HG02885 (cell line): Measurements from ENCODE around the gene F12.

Experiments used
- ATAC-seq: cut with Tn5 transposase; IDR thresholded peaks from one replicate; pipeline ENCODE4 v1.9.1; 2021; ENCODE audit warnings: mild to moderate bottlenecking; ENCODE audit not compliant: unreplicated experiment, poor library complexity

Gene F12

DNA sequence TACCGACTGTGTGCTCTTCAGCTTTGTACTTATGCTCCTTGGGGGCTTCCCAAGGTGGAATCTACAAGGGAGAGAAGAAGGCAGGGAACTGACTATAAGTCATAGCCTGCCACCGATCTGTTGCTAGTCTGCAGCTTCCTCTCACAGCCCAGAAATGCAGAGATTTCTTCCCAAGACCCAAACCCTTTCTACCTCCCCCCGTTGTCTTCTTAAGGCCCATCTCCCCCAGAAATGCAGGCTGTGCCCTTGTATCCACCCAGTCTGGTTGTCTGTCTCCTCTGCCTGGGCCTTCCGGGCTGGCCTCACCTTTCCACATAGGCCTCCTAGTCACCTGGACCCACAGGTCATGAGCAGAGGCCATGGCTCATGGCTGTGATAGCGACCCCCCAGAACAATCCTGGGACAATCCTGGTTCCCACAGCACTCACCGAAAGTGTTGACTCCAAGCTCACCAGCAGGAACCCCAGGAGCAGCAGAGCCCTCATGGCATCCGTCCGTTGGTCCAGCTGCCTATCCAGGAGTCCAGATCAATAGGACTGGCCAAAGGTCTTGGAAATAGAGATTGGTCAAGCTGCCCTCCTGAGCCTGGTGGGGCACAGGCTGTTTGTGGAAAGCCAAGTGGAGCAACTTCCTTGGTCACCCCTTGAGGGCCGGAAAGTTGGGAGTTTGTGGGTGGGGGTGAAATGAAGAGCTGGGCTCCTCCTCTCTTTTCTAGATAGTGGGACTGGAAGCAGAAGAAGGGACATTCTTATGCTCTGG lies at the start of gene F12:
TSS of gene F12 (minus strand) at position 522 of the 759 bp plus-strand sequence. CDS start at position 485, 37 bp downstream.
- ATAC-seq = no peak

DNA sequence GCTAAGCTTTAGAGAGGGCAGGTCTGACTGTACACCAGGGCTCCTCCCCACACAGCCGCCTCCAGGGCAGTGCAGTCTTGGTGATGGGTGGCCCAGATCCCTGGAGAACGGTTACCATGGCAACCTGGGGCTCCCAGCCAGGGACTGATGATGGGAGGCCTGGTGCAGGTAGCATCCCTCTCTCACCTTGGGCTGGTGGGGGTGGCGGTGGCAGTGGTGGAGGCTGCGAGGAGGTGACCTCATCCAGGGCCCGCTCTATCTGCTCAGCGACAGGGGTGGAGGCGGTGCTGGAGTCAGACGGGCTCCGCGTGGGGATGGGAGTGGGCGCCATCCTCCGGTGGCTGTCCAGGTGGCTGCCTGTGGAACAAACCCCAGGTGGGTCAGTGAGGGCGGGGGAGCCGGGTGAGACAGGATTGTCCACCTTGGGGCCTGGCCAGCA lies 49.6 kb upstream of the F12 start:
- no peak for ATAC-seq

DNA sequence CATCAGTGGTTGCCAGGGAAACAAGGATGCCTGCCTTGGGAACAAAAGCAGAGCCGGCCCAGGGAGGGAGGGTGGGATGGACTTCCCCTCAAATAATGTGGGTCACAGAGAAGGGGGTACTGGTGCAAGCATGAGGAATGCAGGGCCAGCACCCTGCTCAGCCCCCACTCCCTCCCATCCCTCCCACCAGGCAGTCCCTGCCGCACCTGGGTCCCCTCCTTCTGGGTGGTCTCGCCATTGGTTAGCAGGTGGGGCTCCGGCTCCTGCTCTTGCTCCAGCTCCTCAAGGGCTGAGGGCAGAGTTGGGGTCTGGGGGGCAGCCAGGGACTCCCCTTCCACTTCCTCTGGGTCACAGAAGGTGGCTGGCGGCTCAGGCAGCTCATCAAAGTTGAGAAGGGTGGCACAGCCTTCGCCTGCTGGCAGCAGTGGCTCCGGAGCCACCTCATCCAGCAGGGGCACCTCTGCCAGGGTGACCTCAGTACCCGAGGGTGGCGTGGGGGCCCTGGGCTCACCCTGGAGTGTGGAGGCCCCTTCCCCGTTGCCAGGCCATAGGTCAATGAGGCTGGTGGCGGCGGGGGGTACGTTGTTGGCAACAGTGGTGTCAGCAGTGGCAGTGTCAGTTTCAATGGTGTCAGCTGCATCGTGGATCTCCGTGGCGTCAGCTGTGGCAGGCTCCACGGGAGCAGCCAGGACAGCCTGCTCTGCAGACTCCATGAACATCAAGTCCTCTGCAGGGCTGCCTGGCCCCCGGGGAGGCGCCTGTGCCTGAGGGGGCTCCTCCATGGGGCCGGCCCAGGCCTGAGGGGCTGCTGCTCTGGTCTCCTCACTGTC lies 48.7 kb upstream of the F12 start:
- ATAC-seq = no peak

DNA sequence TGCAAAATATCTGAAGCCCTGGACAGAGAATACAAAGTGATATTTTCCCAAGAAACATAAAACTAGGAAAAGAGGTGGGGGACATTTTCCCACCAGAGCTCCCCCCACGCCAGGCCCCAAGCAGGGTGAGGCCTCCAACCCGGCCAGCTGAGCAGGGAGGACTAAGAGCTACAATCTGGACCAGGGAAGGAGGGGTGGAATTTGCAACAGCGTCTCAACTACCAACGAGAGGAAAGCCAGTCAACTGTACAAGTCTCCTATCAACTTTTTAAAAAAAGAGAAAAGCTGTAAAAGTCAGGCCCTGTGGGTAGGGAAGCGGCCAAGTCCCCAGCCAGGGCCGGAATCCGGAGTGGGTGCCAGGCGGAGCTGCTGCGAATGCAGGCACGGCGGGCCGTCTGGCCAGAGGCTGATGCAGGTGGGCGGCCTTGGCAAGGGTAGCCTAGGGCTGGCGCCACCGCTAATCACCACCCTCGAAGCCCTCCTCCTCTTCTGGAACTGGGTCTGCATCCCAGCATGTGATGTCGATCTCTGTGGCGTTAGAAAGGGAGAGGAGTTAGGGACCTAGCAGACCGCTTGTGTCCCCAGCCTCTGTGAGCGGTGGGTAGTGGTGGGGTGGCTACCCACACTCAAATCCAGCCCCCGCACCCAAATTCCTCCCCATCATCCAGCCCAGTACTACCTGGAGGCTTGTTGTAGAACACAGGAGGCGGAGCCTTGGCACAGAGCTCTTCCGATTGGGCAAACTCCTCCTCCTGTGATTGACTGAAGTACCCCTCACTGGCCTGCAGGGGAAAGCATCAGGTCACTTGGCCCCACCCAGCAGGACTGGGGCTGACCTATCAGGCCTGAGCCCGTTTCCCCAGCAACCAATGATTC lies 47.9 kb upstream of the F12 start:
- ATAC-seq = peak; percentile 44

DNA sequence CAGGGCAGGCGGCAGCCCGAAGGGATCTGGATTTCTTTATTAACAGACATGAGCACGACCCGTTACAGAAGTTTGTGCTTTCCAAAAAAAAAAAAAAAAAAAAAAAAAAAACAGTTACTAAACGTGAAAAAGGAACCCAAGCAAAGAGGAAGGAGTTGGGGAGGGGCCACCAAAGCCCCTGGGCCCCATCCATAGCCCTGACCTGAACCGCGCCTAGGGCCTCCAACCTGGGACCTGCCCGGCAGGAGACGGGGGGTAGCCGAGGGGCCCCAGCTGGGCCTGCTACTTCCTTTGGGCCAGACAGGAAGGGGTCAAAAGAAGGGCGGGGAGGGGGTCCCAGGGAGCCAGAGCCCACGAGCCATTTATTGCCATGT lies 47.2 kb upstream of the F12 start:
- ATAC-seq = no peak

DNA sequence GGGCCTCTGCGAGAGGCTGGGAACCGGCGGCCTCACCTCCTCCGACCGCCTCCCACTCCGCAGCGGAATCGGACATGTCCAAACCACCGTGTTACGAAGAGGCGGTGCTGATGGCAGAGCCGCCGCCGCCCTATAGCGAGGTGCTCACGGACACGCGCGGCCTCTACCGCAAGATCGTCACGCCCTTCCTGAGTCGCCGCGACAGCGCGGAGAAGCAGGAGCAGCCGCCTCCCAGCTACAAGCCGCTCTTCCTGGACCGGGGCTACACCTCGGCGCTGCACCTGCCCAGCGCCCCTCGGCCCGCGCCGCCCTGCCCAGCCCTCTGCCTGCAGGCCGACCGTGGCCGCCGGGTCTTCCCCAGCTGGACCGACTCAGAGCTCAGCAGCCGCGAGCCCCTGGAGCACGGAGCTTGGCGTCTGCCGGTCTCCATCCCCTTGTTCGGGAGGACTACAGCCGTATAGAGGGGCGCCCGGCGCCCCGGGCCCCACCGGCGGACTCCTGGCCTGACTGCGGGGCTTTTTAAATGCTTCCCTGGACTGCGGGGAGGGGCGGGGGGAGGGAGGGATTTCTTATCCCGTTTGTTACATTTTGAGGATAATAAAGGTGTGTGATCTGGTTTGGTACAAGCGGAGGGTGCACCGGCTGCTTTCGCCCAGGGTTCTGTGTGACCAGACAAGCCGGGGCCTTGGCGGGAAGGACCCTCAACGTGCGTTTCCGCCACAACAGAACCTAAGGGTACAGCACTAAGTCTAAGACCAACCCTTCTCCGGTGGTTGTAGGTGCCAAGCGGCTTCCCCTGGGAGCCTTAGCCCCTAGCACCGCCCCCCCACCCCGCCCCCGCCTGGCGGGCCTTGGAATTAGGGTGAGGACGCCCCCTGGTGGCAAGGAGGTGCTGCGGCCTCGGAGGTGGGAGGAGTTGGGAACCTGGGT lies 46.6 kb upstream of the F12 start:
- peak; percentile 20 for ATAC-seq

DNA sequence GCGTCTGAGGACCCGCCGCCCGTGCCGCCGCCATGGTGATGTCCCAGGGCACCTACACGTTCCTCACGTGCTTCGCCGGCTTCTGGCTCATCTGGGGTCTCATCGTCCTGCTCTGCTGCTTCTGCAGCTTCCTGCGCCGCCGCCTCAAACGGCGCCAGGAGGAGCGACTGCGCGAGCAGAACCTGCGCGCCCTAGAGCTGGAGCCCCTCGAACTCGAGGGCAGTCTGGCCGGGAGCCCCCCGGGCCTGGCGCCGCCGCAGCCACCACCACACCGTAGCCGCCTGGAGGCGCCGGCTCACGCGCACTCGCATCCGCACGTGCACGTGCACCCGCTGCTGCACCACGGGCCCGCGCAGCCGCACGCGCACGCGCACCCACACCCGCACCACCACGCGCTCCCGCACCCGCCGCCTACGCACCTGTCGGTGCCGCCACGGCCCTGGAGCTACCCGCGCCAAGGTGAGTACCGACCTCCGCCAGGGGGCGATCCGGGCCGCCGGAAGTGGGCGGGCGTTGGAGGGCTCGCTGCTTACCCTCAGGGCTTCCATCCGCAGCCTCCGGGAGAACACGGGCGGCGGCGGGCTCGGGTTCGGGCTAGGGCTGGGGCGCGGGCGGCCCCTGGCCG lies 45.8 kb upstream of the F12 start:
- ATAC-seq = peak; percentile 58

DNA sequence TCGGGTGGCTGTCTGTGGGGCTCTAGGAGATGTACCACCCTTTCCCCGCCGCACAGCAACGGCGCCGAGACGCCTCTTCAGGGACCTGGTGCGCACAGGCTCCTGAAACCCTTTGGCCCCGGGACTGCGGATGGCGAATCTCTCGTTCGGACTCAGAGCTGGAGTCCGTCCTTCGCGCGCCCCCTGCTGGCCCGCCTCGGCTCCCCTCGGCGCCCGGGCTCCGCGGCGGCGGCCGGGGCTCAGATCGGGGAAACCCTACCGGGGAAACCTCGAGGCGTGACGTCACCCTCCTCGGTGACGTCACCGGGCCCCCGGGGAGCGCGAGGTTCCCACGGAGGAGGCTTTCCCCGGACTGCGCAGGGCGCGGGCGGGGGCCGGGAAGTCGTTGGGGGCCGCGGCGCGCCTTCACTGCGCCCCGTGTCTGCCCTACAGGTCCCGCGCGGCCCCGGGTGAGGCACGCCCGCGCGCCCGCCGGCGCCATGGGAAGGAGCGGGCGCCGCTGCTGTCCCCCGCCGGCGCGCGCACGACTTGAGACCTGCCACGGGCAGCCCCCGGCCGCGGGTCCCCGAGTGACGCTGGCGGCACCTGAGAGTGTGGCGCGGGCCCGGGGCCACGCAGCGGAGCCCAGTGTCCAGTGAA lies 45.2 kb upstream of the F12 start:
- peak; percentile 60 for ATAC-seq

DNA sequence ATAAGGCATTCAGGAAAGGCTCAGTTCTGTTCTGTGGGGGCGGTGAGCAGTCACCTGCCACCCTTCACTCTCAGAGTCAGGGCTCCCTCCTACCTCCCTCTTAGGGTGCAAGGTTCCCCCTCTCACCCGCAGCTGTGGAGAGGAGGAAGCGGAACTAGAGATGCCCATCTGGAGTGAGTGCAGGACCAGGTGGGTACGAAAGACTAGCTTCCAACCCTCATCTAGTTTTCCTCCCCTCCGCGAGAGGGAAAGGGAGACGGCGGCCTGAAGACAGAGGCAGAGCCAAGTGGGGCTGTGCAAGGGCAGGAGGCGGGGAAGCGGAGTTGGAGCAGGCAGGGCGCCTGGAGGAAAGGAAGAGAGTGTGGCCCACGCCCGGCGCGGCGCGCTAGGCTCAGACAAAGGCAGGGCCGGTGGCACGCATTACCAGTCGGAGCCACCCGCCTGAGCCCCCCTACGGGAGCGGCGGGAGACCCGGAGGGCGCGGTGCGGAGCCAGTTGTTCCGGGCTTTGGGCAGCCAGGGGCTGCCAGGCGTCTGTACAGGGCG lies 44.6 kb upstream of the F12 start:
- peak; percentile 6 for ATAC-seq

DNA sequence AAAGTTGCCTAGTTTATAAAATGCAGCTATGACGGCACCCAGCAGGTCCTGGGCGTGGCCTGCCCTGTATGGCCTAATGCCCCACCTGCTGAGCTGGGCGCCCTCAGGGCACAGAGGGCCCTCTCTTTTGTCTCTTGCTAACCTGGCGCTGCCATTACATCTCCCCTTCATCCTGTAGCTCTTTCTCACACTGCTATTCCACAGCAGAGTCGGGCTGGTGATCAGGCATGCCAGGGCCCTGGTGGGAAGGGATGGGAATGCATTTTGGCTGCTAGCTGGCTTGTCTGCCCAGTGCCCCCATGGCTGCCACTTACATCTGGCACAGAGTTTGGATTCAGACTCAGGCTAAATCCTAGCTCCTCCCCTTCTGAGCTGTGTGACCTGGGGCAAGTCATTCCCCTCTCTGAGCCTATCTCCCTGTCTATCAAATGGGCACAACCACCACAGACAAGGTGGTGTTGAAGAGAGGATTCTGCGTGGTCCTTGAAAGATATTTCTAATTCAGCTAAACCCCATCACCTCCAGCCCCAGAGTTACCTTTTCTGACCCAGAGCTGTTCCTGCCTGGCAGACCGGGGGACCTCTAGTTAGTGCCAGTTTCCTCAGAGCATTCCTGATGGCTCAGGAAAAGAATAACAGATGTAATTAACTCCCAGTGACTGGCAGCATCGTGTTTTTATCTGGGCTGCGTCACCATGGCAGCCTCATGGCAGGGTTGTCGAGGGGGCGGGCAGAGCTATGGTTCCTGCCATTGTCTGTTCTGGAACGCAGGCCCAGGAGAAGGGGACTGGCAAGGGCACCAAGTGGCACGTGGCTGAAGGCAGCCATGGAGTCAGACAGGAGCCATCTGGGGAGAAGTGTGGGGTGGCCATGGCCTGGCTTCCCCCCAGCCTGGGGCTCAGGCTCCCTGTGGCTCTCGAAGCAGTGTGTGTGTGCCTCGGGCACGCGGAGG lies 43.6 kb upstream of the F12 start:
- ATAC-seq = no peak

DNA sequence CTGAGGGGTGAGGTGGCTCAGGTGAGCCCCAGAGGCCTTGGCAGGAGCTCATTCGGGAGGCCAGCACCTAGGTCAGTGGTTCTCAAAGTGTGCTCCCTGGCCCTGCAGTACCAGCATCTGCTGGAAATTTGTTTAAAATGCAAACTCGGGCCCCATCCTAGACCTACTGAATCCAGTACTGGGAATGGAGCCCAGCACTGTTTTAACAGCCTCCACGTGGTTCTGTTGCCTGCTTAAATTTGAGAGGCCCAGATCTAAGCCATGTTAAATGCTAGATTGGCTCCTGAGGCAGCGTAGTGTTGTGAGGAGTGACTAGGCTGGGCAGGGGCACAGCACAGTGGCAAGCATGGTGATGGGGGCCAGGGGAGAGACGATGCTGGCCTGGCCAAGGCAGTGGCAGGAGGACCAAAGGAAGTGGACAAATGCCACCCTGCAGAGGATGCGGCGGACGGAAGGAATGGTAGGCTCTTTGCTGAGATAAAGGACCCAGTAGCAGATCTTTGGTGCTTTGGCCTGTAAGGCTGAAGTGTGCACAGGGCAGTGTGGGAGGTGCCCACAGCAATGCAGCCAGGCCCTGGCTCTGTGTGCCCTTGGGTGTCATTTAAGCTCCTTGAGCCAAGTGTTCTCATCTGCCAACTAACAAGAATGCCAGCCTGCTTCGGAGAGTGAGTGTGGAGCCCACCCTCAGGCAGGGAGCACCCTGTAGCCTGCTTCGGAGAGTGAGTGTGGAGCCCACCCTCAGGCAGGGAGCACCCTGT lies 41.5 kb upstream of the F12 start:
- no peak for ATAC-seq

DNA sequence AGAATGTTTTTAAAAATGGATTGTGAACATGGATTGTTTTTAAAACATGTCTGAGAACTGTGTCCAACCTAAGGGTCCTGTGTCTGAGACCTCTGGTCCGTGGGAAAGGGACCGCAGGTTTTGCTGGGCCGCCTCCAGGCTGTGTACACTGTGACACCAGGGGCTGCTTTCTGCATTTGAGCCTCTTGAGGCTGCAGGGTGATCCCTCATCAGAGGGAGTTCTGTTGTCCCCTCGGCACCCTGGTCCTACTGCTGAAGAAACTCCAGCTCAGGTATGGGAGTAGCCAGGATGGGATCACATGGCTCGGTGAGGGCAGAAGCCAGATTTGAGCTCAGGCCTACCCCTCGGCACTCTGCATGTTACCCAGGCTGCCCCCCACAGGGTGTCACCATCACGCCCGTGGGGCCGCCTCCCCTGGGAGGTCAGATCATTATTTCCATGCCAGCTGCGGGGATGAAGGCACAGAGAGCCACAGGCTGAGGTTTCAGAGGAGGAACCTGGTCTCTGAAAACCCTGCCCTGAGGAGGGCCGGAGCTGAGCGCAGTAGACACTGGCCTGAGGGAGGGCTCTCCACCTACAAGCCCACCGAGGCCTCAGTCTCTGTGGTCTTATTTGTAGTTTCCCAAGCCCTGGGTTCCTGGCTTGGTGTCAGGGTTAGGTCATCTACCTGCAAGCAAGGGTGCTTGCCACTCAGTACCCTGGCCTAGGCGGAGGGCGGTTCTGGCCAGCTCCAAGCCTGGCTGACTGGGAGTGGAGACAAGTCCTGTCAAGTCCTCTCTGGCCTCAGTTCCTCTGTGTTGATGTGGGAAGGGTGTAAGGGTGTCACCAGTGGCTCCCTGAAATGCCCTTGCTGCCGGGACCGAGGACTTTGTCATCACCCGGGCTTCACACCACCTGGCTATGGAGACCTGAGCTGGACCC lies 40.0 kb upstream of the F12 start:
- ATAC-seq = no peak

DNA sequence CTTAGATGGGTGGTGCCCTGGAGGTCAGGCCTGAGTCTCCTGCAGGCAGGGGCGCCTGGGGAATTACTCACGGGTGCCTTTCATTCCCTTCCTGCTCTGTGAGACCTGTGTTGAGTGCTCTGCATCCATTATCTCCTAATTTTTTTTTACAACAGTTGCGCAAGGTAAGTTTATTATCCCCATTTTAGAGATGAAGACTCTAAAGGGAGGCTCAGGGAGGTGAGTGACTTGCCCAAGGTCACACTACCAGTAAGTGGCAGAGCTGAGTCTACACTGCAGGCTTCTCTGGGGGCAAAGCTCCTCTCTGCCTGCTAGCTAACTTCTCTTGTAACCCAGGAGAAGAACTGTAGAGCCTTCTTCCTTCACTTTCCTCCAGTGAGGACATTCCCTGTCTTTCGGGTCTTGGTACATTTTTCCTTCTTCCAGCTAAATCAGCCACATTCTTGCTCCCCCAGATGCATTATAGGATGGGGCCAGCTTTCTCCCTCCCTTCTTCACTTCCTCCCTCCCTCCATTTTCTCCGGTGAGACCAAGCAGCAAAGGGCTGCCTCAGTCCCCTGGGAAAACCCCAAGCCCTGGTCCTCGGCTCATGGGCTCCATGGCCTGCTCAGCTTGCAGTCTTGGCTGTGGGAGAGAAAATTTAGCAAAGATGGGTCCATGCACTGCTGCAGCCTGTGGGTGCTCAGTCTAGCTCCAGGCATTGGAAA lies 39.0 kb upstream of the F12 start:
- ATAC-seq = no peak

DNA sequence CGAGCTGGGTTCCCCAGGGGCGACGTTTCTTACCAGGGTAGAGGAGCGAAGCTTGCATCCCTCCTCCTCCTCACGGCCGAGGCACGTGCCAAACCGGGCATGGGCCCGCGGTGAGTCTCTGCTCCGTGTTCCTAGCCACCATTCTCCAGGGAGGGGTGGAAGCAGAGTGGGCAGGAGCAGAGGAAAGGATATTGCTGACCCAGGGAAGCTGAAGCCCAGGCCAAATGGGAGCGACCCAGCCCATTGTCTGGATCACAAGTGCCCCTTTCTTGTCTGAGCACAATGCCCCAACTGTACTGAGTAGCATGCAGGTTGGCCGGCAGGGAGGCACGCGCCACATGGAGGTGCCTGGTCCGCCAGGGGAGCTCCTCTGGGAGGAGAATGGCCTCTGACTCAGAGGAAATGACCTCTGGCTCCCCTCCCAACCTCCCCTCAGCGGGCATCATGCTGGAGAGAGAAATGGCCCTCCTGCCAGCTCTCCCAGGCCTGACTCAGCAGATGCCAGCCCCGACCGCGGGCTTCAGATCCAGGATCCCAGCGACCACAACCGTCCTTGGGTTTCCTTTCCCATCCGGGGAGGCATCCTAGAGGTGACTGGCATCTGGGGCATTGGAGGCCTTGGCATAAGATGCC lies 38.4 kb upstream of the F12 start:
- ATAC-seq = no peak
